Brain pericyte (primary cell): ENCODE data around the gene ZNF74.

ENCODE experiments used
- DNase-seq: peaks from one replicate; pipeline ENCODE4 v3.0.0-alpha.2; 2012; ENCODE audit warnings: low read depth, low spot score

Gene ZNF74

GRCh38 chr22:20432244-20432686 lies 38.3 kb downstream of the ZNF74 start:
- DNase-seq: no peak

GRCh38 chr22:20433191-20433590 lies 39.2 kb downstream of the ZNF74 start:
- no peak for DNase-seq

- DNase-seq: no peak
Observed at GRCh38 chr22:20433686-20434241, 39.8 kb downstream of the ZNF74 start.

- DNase-seq: no peak
Observed at GRCh38 chr22:20434264-20434751, 40.4 kb downstream of the ZNF74 start.

- no peak for DNase-seq
Observed at GRCh38 chr22:20434773-20435172, 40.8 kb downstream of the ZNF74 start.

GRCh38 chr22:20435436-20436306 lies 41.7 kb downstream of the ZNF74 start:
- DNase-seq: no peak

- no peak for DNase-seq
Observed at GRCh38 chr22:20436307-20436767, 42.4 kb downstream of the ZNF74 start.

- DNase-seq: no peak
Observed at GRCh38 chr22:20436768-20437612, 43.0 kb downstream of the ZNF74 start.

GRCh38 chr22:20437613-20438426 lies 43.9 kb downstream of the ZNF74 start, which contains the start of gene SCARF2:
Gene SCARF2, minus strand, starts transcription at chr22:20437825. Its CDS starts 71 bp downstream, at chr22:20437754.
- DNase-seq: no peak

- no peak for DNase-seq
Observed at GRCh38 chr22:20438427-20438677, 44.4 kb downstream of the ZNF74 start.

- DNase-seq: no peak
Observed at GRCh38 chr22:20438678-20439492, 44.9 kb downstream of the ZNF74 start.

- DNase-seq: no peak
Observed at GRCh38 chr22:20439556-20439927, 45.6 kb downstream of the ZNF74 start.

- DNase-seq: no peak
Observed at GRCh38 chr22:20439928-20440575, 46.1 kb downstream of the ZNF74 start.

- no peak for DNase-seq
Observed at GRCh38 chr22:20440637-20441591, 47.0 kb downstream of the ZNF74 start.

GRCh38 chr22:20441631-20442484 lies 47.9 kb downstream of the ZNF74 start:
- no peak for DNase-seq

GRCh38 chr22:20442485-20443284 lies 48.7 kb downstream of the ZNF74 start:
- no peak for DNase-seq

GRCh38 chr22:20444325-20444724 lies 50.4 kb downstream of the ZNF74 start:
- no peak for DNase-seq
